Fibroblast of mammary gland (primary cell): ENCODE data around the gene LTB4R.

Experiments used
- DNase-seq: peaks from one replicate; pipeline ENCODE4 v3.0.0-alpha.2; 2010; ENCODE audit warnings: low read depth
- H3K4me3 ChIP-seq: 2 replicates; pipeline ENCODE4 v1.5.1; 2011; ENCODE audit warnings: low read depth, mild to moderate bottlenecking, low read length, moderate library complexity; ENCODE audit not compliant: control insufficient read depth
- TF ChIP-seq, protein P1 (sequence below): conservative IDR thresholded peaks from 2 replicates; pipeline ENCODE4 v1.5.1; 2011; ENCODE audit warnings: low read depth, low read length, inconsistent platforms; ENCODE audit not compliant: control insufficient read depth, insufficient read depth

LTB4R gene, protein sequence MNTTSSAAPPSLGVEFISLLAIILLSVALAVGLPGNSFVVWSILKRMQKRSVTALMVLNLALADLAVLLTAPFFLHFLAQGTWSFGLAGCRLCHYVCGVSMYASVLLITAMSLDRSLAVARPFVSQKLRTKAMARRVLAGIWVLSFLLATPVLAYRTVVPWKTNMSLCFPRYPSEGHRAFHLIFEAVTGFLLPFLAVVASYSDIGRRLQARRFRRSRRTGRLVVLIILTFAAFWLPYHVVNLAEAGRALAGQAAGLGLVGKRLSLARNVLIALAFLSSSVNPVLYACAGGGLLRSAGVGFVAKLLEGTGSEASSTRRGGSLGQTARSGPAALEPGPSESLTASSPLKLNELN

GRCh38 chr14:24310646-24311604 is at the start of gene LTB4R:
Gene LTB4R (plus strand): TSS chr14:24311502. CDS start chr14:24315652, 4,150 bp downstream.
- peak within 1 kb of the TSS; percentile 15 for H3K4me3 ChIP-seq
- DNase-seq = peak; percentile 69
- TF ChIP-seq, protein P1, sequence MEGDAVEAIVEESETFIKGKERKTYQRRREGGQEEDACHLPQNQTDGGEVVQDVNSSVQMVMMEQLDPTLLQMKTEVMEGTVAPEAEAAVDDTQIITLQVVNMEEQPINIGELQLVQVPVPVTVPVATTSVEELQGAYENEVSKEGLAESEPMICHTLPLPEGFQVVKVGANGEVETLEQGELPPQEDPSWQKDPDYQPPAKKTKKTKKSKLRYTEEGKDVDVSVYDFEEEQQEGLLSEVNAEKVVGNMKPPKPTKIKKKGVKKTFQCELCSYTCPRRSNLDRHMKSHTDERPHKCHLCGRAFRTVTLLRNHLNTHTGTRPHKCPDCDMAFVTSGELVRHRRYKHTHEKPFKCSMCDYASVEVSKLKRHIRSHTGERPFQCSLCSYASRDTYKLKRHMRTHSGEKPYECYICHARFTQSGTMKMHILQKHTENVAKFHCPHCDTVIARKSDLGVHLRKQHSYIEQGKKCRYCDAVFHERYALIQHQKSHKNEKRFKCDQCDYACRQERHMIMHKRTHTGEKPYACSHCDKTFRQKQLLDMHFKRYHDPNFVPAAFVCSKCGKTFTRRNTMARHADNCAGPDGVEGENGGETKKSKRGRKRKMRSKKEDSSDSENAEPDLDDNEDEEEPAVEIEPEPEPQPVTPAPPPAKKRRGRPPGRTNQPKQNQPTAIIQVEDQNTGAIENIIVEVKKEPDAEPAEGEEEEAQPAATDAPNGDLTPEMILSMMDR = no peak

GRCh38 chr14:24261969-24262327 is 49.4 kb upstream of the LTB4R start:
- H3K4me3 ChIP-seq = no peak overlapping the region
- no peak for DNase-seq
- TF ChIP-seq, protein P1 = no peak

DNA sequence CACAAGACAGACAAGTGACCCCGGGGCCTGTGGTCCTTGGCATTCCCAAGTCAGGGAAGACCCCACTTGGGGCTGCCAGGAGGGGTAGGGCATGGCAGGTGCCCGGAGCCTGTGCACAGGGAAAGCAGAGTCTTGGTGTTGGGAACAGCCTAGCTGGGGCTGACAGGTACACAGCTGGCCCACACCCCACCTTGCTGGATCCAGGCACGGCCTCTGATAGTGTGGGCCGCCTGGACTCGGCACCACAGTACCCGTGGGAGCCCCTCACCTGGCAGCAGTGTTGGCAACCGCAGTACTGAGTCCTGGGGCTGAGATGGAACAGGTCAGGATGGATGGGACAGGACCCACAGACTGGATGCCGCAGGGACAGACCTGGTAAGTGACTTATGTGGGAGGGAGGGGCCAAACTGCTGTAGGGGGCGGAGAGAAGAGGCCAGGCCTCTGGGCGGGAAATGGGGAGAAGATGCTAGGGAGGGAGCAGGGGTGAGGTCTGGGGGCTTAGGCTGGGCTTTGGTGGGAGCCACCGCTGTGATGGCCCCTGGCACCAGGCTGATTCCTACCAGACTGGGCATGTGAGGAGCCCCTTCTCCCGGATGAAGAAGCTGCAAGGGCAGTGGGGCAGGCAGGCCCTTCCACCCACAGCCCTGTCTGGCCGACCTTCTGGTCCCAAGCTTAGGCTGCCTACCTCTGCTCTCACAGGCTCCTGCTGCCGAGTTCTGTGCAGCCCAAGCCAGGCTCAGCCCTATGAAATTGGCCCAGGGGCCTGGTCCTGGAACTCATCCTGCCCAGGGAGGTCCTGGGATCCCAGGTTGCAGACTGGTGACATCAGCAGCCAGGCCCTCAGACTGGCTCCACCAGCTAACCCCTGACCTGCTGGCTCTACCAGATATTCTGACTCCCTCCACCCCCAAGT is 48.2 kb upstream of the LTB4R start, which contains the start of gene TGM1:
TSS of gene TGM1 (minus strand) at position 357 of the 913 bp plus-strand sequence. CDS start 825 bp downstream, outside the sequence.
- no peak for DNase-seq
- TF ChIP-seq, protein P1 = no peak
- no peak within 1 kb of the TSS for H3K4me3 ChIP-seq

GRCh38 chr14:24263848-24264247 is 47.5 kb upstream of the LTB4R start:
- H3K4me3 ChIP-seq = no peak overlapping the region
- TF ChIP-seq, protein P1 = no peak
- no peak for DNase-seq

DNA sequence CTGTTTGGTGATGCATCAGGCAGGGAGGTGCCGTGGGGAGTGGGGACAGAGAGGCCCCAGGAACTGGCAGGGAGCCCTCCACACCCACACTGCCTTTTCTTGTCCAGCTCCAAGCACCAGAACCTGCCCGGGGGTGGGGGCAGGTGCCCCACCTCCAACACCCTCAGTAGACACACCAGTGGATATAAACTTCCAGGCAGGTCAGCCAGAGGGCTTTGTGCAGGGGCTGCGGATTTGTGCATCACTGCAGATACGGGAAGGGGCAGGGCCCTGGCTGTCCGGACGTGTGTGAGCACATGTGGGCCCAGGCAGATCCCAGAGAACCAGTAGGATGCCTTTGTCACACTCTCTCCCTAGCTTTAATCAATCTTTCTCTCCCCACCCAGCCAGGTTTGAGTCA is 47.0 kb upstream of the LTB4R start:
- TF ChIP-seq, protein P1 = no peak
- DNase-seq = no peak
- no peak overlapping the region for H3K4me3 ChIP-seq
